Measurements from ENCODE around the gene LAIR2. TPM values are rescaled to one million over a fixed set of nuclear protein-coding genes. Genes with fewer than 3 reads are reported as not detected.

LAIR2 gene
- total and polyA plus RNA-seq, 10 of the 15 experiments (the other 5 are each of a cell fraction or from before 2014, with no cell fraction given), result not detected

GRCh38 chr19:54536956-54537355 is 34.3 kb downstream of the LAIR2 start:
- no peak overlapping the region for H3K27ac ChIP-seq (ENCODE audit: control insufficient read depth, insufficient read depth)
- POLR2A ChIA-PET, result no interaction called here
- in situ Hi-C loops (cut with MboI) (no loop called here), intact Hi-C loops (cut with micrococcal nuclease; ENCODE audit: unreplicated experiment) (no loop called here)
- H3K4me3 ChIP-seq, result no peak overlapping the region
- H2AFZ ChIP-seq (ENCODE audit: control insufficient read depth, low read depth, low read length), result no peak overlapping the region
- CTCF ChIA-PET, result no interaction called here
- SMC1A ChIA-PET (ENCODE audit: uncharacterized antibody, unreplicated experiment), result no interaction called here
- no peaks in the 10 kb centered on the region for H3K79me2 ChIP-seq (ENCODE audit: control insufficient read depth, insufficient read depth, low read length)
- H4K20me1 ChIP-seq (ENCODE audit: control insufficient read depth, insufficient read depth), result no peaks in the 10 kb centered on the region
- 83% methylated on average over 9 of the region's 9 CpGs for WGBS (ENCODE audit: insufficient coverage, insufficient replicate concordance, low lambda C conversion rate, missing lambda C conversion rate)
- ATAC-seq, result no peak
- TF ChIP-seq GABPA (IDR thresholded peaks at IDR 0.05; ENCODE audit: low read depth) (no peak), PAX8 (IDR thresholded peaks at IDR 0.05) (no peak), TBL1XR1 (IDR thresholded peaks at IDR 0.05; ENCODE audit: low read depth, low read length) (no peak), HSF1 (IDR thresholded peaks at IDR 0.05; ENCODE audit: low read depth, low read length) (no peak), GATAD2B (conservative IDR thresholded peaks at IDR 0.05; ENCODE audit: low read depth) (no peak), BCL11A (IDR thresholded peaks at IDR 0.05; ENCODE audit: low read depth, low read length) (no peak), CBX3 (IDR thresholded peaks at IDR 0.05; ENCODE audit: borderline replicate concordance, low read depth) (no peak), MLLT1 (IDR thresholded peaks at IDR 0.05) (no peak), BCL3 (IDR thresholded peaks at IDR 0.05; ENCODE audit: borderline replicate concordance, insufficient read depth, low read depth, low read length, poor library complexity, severe bottlenecking) (no peak)
- no peaks in the 10 kb centered on the region for H3K36me3 ChIP-seq (ENCODE audit: control insufficient read depth in 2 of 2, insufficient read depth in 2 of 2, low read length in 1 of 2)
- no peak for DNase-seq (ENCODE audit: low read depth, low spot score)
- H3K4me1 ChIP-seq (ENCODE audit: control insufficient read depth, insufficient read depth, low read length), result peaks cover 9% of the 10 kb centered on the region
- no peaks in the 10 kb centered on the region for H3K27me3 ChIP-seq (replicated peaks in 1 of 2; ENCODE audit: control insufficient read depth in 2 of 2, insufficient read depth in 2 of 2, low read length in 1 of 2)
- BruUV-seq (replicated peaks), result no TSS peak
- no peak overlapping the region for H3K4me2 ChIP-seq (ENCODE audit: control insufficient read depth, insufficient read depth)
- H3K9ac ChIP-seq (ENCODE audit: control insufficient read depth, insufficient read depth, low read length), result no peak overlapping the region
- no peak for FAIRE-seq
- H3K9me3 ChIP-seq (replicated peaks; ENCODE audit: control insufficient read depth, insufficient read depth, low read length), result no peaks in the 10 kb centered on the region; the same call in 2 of the 3 replicates
- RAD21 ChIA-PET (ENCODE audit: unreplicated experiment), result no interaction called here
